ENCODE measurements around the gene FGR.

DNA sequence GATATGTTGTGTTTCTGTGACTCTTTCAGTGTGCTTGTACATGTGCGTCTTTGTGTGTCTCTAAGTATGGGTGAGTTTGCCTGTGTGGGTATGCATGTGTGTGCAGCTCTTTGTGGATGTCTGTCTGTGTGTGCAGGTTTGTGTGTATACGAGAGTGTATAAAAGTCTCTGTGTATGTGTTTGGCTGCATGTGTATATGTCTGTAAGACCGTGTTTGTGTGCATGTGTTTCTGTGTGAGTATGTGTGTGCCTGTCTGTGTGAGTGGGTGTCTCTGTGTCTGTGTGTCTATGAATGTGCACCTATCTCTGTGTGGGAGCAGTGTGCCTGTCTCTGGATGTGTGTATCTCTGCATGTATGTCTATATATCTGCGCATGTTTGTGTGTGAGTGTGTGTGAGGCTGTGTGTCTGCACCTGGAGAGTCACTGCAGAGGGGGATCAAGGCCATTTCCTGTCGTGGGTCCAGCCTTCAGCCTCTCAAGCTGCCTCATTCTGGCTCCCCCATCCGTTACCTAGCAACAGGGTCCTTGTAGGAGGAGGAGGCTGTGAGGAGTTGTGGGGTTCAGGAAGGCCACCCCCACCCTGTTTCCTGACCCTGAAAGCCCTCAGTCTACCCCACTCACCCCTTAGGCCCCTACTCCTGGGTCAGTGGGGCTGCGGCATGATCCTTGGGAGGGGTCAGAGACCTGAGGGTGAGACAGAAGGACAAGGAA, 10.4 kb downstream of the FGR start:
- TF ChIP-seq, protein P1, sequence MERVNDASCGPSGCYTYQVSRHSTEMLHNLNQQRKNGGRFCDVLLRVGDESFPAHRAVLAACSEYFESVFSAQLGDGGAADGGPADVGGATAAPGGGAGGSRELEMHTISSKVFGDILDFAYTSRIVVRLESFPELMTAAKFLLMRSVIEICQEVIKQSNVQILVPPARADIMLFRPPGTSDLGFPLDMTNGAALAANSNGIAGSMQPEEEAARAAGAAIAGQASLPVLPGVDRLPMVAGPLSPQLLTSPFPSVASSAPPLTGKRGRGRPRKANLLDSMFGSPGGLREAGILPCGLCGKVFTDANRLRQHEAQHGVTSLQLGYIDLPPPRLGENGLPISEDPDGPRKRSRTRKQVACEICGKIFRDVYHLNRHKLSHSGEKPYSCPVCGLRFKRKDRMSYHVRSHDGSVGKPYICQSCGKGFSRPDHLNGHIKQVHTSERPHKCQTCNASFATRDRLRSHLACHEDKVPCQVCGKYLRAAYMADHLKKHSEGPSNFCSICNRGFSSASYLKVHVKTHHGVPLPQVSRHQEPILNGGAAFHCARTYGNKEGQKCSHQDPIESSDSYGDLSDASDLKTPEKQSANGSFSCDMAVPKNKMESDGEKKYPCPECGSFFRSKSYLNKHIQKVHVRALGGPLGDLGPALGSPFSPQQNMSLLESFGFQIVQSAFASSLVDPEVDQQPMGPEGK (CRISPR knock-in tag; IDR thresholded peaks at IDR 0.05; ENCODE audit: borderline replicate concordance): no peak
- TF ChIP-seq GLIS3 (CRISPR knock-in tag; IDR thresholded peaks at IDR 0.05) (no peak), RARB (CRISPR knock-in tag; IDR thresholded peaks at IDR 0.05) (no peak), CSDC2 (CRISPR knock-in tag; IDR thresholded peaks at IDR 0.05) (no peak), ARNTL (CRISPR knock-in tag; IDR thresholded peaks at IDR 0.05; ENCODE audit: borderline replicate concordance, low read depth) (no peak), ZFP30 (CRISPR knock-in tag; IDR thresholded peaks at IDR 0.05) (no peak), OSR1 (CRISPR knock-in tag; IDR thresholded peaks at IDR 0.05) (no peak), ZNF8 (CRISPR knock-in tag; IDR thresholded peaks at IDR 0.05) (no peak), ZC3H10 (CRISPR knock-in tag; IDR thresholded peaks at IDR 0.05) (no peak), SNAI2 (CRISPR knock-in tag; IDR thresholded peaks at IDR 0.05) (no peak), PPARA (CRISPR knock-in tag; IDR thresholded peaks at IDR 0.05; ENCODE audit: borderline replicate concordance) (no peak)
- TF ChIP-seq, protein P2, sequence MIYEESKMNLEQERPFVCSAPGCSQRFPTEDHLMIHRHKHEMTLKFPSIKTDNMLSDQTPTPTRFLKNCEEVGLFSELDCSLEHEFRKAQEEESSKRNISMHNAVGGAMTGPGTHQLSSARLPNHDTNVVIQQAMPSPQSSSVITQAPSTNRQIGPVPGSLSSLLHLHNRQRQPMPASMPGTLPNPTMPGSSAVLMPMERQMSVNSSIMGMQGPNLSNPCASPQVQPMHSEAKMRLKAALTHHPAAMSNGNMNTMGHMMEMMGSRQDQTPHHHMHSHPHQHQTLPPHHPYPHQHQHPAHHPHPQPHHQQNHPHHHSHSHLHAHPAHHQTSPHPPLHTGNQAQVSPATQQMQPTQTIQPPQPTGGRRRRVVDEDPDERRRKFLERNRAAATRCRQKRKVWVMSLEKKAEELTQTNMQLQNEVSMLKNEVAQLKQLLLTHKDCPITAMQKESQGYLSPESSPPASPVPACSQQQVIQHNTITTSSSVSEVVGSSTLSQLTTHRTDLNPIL (CRISPR knock-in tag; IDR thresholded peaks at IDR 0.05; ENCODE audit: low read depth): no peak
- TF ChIP-seq, protein P3, sequence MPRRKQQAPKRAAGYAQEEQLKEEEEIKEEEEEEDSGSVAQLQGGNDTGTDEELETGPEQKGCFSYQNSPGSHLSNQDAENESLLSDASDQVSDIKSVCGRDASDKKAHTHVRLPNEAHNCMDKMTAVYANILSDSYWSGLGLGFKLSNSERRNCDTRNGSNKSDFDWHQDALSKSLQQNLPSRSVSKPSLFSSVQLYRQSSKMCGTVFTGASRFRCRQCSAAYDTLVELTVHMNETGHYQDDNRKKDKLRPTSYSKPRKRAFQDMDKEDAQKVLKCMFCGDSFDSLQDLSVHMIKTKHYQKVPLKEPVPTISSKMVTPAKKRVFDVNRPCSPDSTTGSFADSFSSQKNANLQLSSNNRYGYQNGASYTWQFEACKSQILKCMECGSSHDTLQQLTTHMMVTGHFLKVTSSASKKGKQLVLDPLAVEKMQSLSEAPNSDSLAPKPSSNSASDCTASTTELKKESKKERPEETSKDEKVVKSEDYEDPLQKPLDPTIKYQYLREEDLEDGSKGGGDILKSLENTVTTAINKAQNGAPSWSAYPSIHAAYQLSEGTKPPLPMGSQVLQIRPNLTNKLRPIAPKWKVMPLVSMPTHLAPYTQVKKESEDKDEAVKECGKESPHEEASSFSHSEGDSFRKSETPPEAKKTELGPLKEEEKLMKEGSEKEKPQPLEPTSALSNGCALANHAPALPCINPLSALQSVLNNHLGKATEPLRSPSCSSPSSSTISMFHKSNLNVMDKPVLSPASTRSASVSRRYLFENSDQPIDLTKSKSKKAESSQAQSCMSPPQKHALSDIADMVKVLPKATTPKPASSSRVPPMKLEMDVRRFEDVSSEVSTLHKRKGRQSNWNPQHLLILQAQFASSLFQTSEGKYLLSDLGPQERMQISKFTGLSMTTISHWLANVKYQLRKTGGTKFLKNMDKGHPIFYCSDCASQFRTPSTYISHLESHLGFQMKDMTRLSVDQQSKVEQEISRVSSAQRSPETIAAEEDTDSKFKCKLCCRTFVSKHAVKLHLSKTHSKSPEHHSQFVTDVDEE (CRISPR knock-in tag; IDR thresholded peaks at IDR 0.05): no peak
- TF ChIP-seq, protein P4, sequence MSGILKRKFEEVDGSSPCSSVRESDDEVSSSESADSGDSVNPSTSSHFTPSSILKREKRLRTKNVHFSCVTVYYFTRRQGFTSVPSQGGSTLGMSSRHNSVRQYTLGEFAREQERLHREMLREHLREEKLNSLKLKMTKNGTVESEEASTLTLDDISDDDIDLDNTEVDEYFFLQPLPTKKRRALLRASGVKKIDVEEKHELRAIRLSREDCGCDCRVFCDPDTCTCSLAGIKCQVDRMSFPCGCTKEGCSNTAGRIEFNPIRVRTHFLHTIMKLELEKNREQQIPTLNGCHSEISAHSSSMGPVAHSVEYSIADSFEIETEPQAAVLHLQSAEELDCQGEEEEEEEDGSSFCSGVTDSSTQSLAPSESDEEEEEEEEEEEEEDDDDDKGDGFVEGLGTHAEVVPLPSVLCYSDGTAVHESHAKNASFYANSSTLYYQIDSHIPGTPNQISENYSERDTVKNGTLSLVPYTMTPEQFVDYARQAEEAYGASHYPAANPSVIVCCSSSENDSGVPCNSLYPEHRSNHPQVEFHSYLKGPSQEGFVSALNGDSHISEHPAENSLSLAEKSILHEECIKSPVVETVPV (CRISPR knock-in tag; IDR thresholded peaks at IDR 0.05): no peak
